Esophagus muscularis mucosa (tissue), 3 donors: ENCODE data around the gene SIGLEC12.

Source experiments
- CTCF ChIP-seq, 3 experiments: fragments of 200-600 bp in 2 of 3; fragments of 450-650 bp in 1 of 3; sonication (generic) in 2 of 3; IDR thresholded peaks; one replicate each; pipeline ENCODE4 v1.5.1; 2017 to 2019; ENCODE audit warnings: antibody characterized with exemption in 3 of 3, mild to moderate bottlenecking in 2 of 3, moderate library complexity in 1 of 3
- POLR2A ChIP-seq: fragments of 450-650 bp; IDR thresholded peaks from one replicate; pipeline ENCODE4 v1.6.1; 2017; ENCODE audit warnings: antibody characterized with exemption, moderate library complexity, mild to moderate bottlenecking, low read depth
- POLR2AphosphoS5 ChIP-seq, 2 donors: sonication (generic); formaldehyde crosslinking; IDR thresholded peaks; one replicate each; pipeline ENCODE4 v1.6.1; 2017; ENCODE audit warnings: antibody characterized with exemption in 2 of 2

GRCh38 chr19:51479531-51480331 lies 21.9 kb downstream of the SIGLEC12 start:
- no peak for TF ChIP-seq CTCF (IDR thresholded peaks at IDR 0.05)
- no peak for TF ChIP-seq POLR2A
- no peak for TF ChIP-seq POLR2AphosphoS5 (IDR thresholded peaks at IDR 0.05)
